H1 (cell line): Measurements from ENCODE around the gene GSE1. TPM values are rescaled to one million over a fixed set of nuclear protein-coding genes. Genes with fewer than 3 reads are reported as not detected.

ENCODE experiments used
- CHD7 ChIP-seq: fragments of 300-600 bp; sonication (generic); IDR thresholded peaks from 2 replicates; pipeline ENCODE4 v1.7.1; 2012; ENCODE audit warnings: low read length, moderate library complexity, mild to moderate bottlenecking, inconsistent platforms; ENCODE audit not compliant: insufficient replicate concordance
- CTBP2 ChIP-seq: IDR thresholded peaks from 2 replicates; pipeline ENCODE4 v1.7.0; 2011; ENCODE audit warnings: borderline replicate concordance, mild to moderate bottlenecking, moderate library complexity, mixed read lengths, low read length; ENCODE audit not compliant: insufficient read depth, insufficient read length
- HDAC2 ChIP-seq, 2 experiments: fragments of 300-600 bp in 1 of 2; sonication (generic) in 1 of 2; IDR thresholded peaks; 2 replicates each; pipeline ENCODE4 v1.6.1; 2011 to 2012; ENCODE audit warnings: low read depth in 2 of 2, low read length in 2 of 2, mild to moderate bottlenecking in 2 of 2, moderate library complexity in 2 of 2, borderline replicate concordance in 1 of 2, inconsistent platforms in 1 of 2
- KDM4A ChIP-seq: IDR thresholded peaks from one replicate; pipeline ENCODE4 v1.7.1; 2012; ENCODE audit warnings: low read depth, mild to moderate bottlenecking, moderate library complexity, low read length, inconsistent platforms; ENCODE audit not compliant: severe bottlenecking
- POLR2AphosphoS5 ChIP-seq: IDR thresholded peaks from 2 replicates; pipeline ENCODE4 v1.6.1; 2011; ENCODE audit warnings: low read depth, low read length
- SP2 ChIP-seq: IDR thresholded peaks from 2 replicates; pipeline ENCODE4 v1.6.1; 2012; ENCODE audit warnings: mild to moderate bottlenecking, low read length, inconsistent platforms
- YY1 ChIP-seq: IDR thresholded peaks from 2 replicates; pipeline ENCODE4 v1.6.1; 2011; ENCODE audit warnings: low read depth, mild to moderate bottlenecking, low read length
- polyA plus RNA-seq, 7 experiments: library from polyadenylated mRNA; depleted of rRNA in 3 of 7; stranded (reverse) in 5 of 7; unstranded in 2 of 7; fragments of >200 nt in 5 of 7; fragments of 200-250 nt in 2 of 7; gene quantifications; 1 replicate in 5 of 7; 2 replicates in 1 of 7; 4 replicates in 1 of 7; pipeline versions ENCODE4 v1.2.1 to v1.2.3, GENCODE V29; 2011 to 2013; ENCODE audit warnings: missing spikeins in 2 of 7, mixed read lengths in 2 of 7
- total RNA-seq: library from RNA; stranded (reverse); fragmentation: NEBNext Ultra II Directional; extraction: Animal tissue kit (Norgen Biotek cat#: 25700); gene quantifications from 2 replicates; pipeline ENCODE4 v1.2.1, GENCODE V29; 2021

The GSE1 gene
- total and polyA plus RNA-seq, 2 of the 8 experiments (the other 6 are each of a cell fraction or from before 2014, with no cell fraction given) = 26.0 to 65.6 TPM

DNA sequence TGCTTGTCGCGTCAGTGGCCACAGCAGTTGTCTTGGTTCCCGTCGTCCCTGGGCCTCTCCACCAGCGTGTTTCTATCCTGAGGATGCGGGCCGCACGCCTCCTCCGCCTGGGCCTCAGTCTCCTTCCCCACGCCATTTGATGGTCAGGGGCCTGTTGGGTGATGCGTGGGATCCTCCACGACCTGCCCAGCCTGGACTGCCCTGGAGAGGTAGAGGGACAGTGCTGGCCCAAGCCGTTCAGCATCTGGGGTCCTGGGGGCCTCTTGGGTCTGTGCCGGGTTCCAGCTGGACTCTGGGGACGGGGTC, 20.3 kb downstream of the GSE1 start (continued):
- no peak for TF ChIP-seq HDAC2 (IDR thresholded peaks at IDR 0.05; ENCODE audit: borderline replicate concordance in 1 of 2, low read depth in 2 of 2, low read length in 2 of 2)
- no peak for TF ChIP-seq KDM4A
- TF ChIP-seq CTBP2 = no peak
- TF ChIP-seq POLR2AphosphoS5 = no peak
- TF ChIP-seq CHD7 = no peak
- TF ChIP-seq YY1 = no peak
- TF ChIP-seq SP2 = no peak
